HCT116 (cell line): ENCODE data around the gene GALNT7. TPM values are rescaled to one million over a fixed set of nuclear protein-coding genes. Genes with fewer than 3 reads are reported as not detected.

Experiments used
- ATAC-seq: fragments of 200-7000 bp; cut with Tn5 transposase; 2 replicates; pipeline ENCODE4 v1.9.1; 2020; ENCODE audit warnings: mild to moderate bottlenecking, moderate library complexity
- BruUV-seq: library from RNA; stranded (reverse); fragments of 400-500 nt; replicated peaks from 2 replicates; lab custom pipeline; 2021; lab: Mats Ljungman, UMichigan
- CTCF ChIA-PET: fragments of 300-600 bp; sonication (Branson Sonifier 250); formaldehyde crosslinking; loops from one replicate; lab custom pipeline; 2021; ENCODE audit warnings: antibody characterized with exemption; lab: Charles Lee
- POLR2A ChIA-PET: fragments of 300-600, 350-600 bp; sonication (Branson Sonifier 250); formaldehyde crosslinking; loops from one replicate; lab custom pipeline; 2021; ENCODE audit warnings: antibody characterized with exemption; lab: Charles Lee
- RAD21 ChIA-PET, 2 experiments: fragments of 300-600 bp; sonication (Branson Sonifier 250); formaldehyde crosslinking; loops; one replicate each; lab custom pipeline; 2023; ENCODE audit warnings: low total read pairs in 2 of 2; ENCODE audit not compliant: uncharacterized antibody in 2 of 2, unreplicated experiment in 2 of 2, low non-redundant PET in 1 of 2; lab: Charles Lee
- DNase-seq: peaks from one replicate; pipeline ENCODE4 v3.0.0-alpha.2; 2010; ENCODE audit warnings: low read depth, low spot score
- H2AFZ ChIP-seq: fragments of 200-600 bp; shearing (Covaris generic), sonication (generic); 2 replicates; pipeline ENCODE4 v1.6.1; 2017; ENCODE audit warnings: low read depth, mixed run types, mixed read lengths, antibody characterized with exemption, low read length; ENCODE audit not compliant: poor library complexity, severe bottlenecking
- H3K27ac ChIP-seq: 2 replicates; pipeline ENCODE4 v1.5.1; 2012; ENCODE audit warnings: low read depth, low read length
- H3K27me3 ChIP-seq: fragments of 200-600 bp; sonication (generic); 2 replicates; pipeline ENCODE4 v1.6.1; 2016; ENCODE audit warnings: mixed run types, low read length, mixed read lengths; ENCODE audit not compliant: insufficient read depth
- H3K36me3 ChIP-seq, 2 experiments: fragments of 200-500 bp in 1 of 2; fragments of 200-600 bp in 1 of 2; sonication (Bioruptor generic) in 1 of 2; sonication (generic) in 1 of 2; 2 replicates each; pipeline versions ENCODE4 v1.5.1 to v1.6.1; 2014 to 2016; ENCODE audit warnings: low read length in 2 of 2, inconsistent platforms in 1 of 2, mixed read lengths in 1 of 2, mixed run types in 1 of 2; ENCODE audit not compliant: insufficient read depth in 2 of 2, control insufficient read depth in 1 of 2
- H3K4me1 ChIP-seq, 2 experiments: fragments of 200-600 bp in 1 of 2; sonication (generic) in 1 of 2; 2 replicates each; pipeline versions ENCODE4 v1.5.1 to v1.6.1; 2012 to 2017; ENCODE audit warnings: low read length in 2 of 2, inconsistent platforms in 1 of 2, mild to moderate bottlenecking in 1 of 2, mixed read lengths in 1 of 2, mixed run types in 1 of 2, moderate library complexity in 1 of 2; ENCODE audit not compliant: insufficient read depth in 2 of 2, control insufficient read depth in 1 of 2
- H3K4me2 ChIP-seq: fragments of 200-600 bp; sonication (generic); 2 replicates; pipeline ENCODE4 v1.6.1; 2017; ENCODE audit warnings: mixed run types, low read length, mixed read lengths
- H3K4me3 ChIP-seq, 2 experiments: fragments of 200-600 bp in 1 of 2; sonication (generic) in 1 of 2; replicated peaks in 1 of 2; 2 replicates each; pipeline ENCODE4 v1.5.1; 2011 to 2016; ENCODE audit warnings: low read length in 2 of 2, control low read depth in 1 of 2, low read depth in 1 of 2, mild to moderate bottlenecking in 1 of 2, mixed read lengths in 1 of 2, mixed run types in 1 of 2
- H3K79me2 ChIP-seq: fragments of 200-600 bp; sonication (generic); 2 replicates; pipeline ENCODE4 v1.6.1; 2017; ENCODE audit warnings: mild to moderate bottlenecking, mixed run types, low read length, moderate library complexity, mixed read lengths; ENCODE audit not compliant: insufficient read depth
- H3K9ac ChIP-seq: fragments of 200-600 bp; sonication (generic); 2 replicates; pipeline ENCODE4 v1.6.1; 2016; ENCODE audit warnings: low read length, mixed read lengths
- H3K9me2 ChIP-seq: fragments of 200-600 bp; sonication (generic), shearing (Covaris generic); 2 replicates; pipeline ENCODE4 v1.6.1; 2017; ENCODE audit warnings: mixed run types, mild to moderate bottlenecking, moderate library complexity; ENCODE audit not compliant: insufficient read depth
- H3K9me3 ChIP-seq, 2 experiments: fragments of 200-500 bp in 1 of 2; fragments of 200-600 bp in 1 of 2; sonication (Bioruptor generic) in 1 of 2; sonication (generic) in 1 of 2; 2 replicates each; pipeline ENCODE4 v1.6.1; 2014 to 2017; ENCODE audit warnings: low read length in 2 of 2, mixed read lengths in 2 of 2, inconsistent platforms in 1 of 2, low read depth in 1 of 2, mild to moderate bottlenecking in 1 of 2, mixed run types in 1 of 2, moderate library complexity in 1 of 2; ENCODE audit not compliant: control insufficient read depth in 1 of 2, insufficient read depth in 1 of 2
- H4K20me1 ChIP-seq: fragments of 200-600 bp; sonication (generic), shearing (Covaris generic); 2 replicates; pipeline ENCODE4 v1.6.1; 2017; ENCODE audit warnings: mixed run types, mild to moderate bottlenecking, moderate library complexity; ENCODE audit not compliant: insufficient read depth
- ATF3 ChIP-seq: IDR thresholded peaks from 2 replicates; pipeline ENCODE4 v1.6.1; 2012
- CEBPB ChIP-seq: IDR thresholded peaks from 2 replicates; pipeline ENCODE4 v1.6.1; 2012; ENCODE audit warnings: low read depth
- ELF1 ChIP-seq: IDR thresholded peaks from 2 replicates; pipeline ENCODE4 v1.6.1; 2012; ENCODE audit warnings: low read depth, borderline replicate concordance
- EZH2phosphoT487 ChIP-seq: fragments of 200-600 bp; IDR thresholded peaks from 2 replicates; pipeline ENCODE4 v1.6.1; 2018; ENCODE audit warnings: antibody characterized with exemption, borderline replicate concordance
- MAX ChIP-seq: IDR thresholded peaks from 2 replicates; pipeline ENCODE4 v1.6.1; 2012
- POLR2A ChIP-seq: IDR thresholded peaks from 2 replicates; pipeline ENCODE4 v1.7.0; 2011; ENCODE audit warnings: borderline replicate concordance; ENCODE audit not compliant: insufficient read depth, insufficient read length; ENCODE audit errors: extremely low read depth
- POLR2AphosphoS5 ChIP-seq: IDR thresholded peaks from 2 replicates; pipeline ENCODE4 v1.6.1; 2011; ENCODE audit warnings: mild to moderate bottlenecking, low read depth, low read length, moderate library complexity
- REST ChIP-seq: IDR thresholded peaks from 2 replicates; pipeline ENCODE4 v1.6.1; 2012; ENCODE audit warnings: low read depth
- SIN3A ChIP-seq: IDR thresholded peaks from 2 replicates; pipeline ENCODE4 v1.6.1; 2012; ENCODE audit warnings: low read depth
- SRF ChIP-seq: IDR thresholded peaks from 2 replicates; pipeline ENCODE4 v1.6.1; 2012; ENCODE audit warnings: low read depth
- TCF7L2 ChIP-seq: IDR thresholded peaks from 2 replicates; pipeline ENCODE4 v1.7.0; 2011; ENCODE audit warnings: borderline replicate concordance, inconsistent platforms; ENCODE audit not compliant: insufficient read depth, insufficient read length; ENCODE audit errors: extremely low read depth
- ZFX ChIP-seq: fragments of 450-650 bp; IDR thresholded peaks from 2 replicates; pipeline ENCODE4 v1.6.1; 2017
- ZNF274 ChIP-seq: fragments of 200-500 bp; sonication (Bioruptor generic); IDR thresholded peaks from 2 replicates; pipeline ENCODE4 v1.6.1; 2014; ENCODE audit warnings: mild to moderate bottlenecking, low read depth, low read length, inconsistent platforms
- intact Hi-C: fragments of 100-400 bp; cut with micrococcal nuclease; formaldehyde crosslinking; loops from 2 replicates; pipeline ENCODE4 v1.10.0; 2022
- total RNA-seq: library from RNA; stranded (reverse); gene quantifications from one replicate; pipeline ENCODE4 v1.2.1, GENCODE V29; 2021; ENCODE audit not compliant: unreplicated experiment
- TF ChIP-seq, protein P1 (sequence below): IDR thresholded peaks from 2 replicates; pipeline ENCODE4 v1.6.1; 2011; ENCODE audit warnings: mild to moderate bottlenecking, low read length, moderate library complexity; ENCODE audit not compliant: insufficient replicate concordance; ENCODE audit errors: extremely low read depth

GALNT7 gene
- total RNA-seq, 1 experiment from 2014 or later = 21.3 TPM

- no peak for TF ChIP-seq MAX
- TF ChIP-seq, protein P1, sequence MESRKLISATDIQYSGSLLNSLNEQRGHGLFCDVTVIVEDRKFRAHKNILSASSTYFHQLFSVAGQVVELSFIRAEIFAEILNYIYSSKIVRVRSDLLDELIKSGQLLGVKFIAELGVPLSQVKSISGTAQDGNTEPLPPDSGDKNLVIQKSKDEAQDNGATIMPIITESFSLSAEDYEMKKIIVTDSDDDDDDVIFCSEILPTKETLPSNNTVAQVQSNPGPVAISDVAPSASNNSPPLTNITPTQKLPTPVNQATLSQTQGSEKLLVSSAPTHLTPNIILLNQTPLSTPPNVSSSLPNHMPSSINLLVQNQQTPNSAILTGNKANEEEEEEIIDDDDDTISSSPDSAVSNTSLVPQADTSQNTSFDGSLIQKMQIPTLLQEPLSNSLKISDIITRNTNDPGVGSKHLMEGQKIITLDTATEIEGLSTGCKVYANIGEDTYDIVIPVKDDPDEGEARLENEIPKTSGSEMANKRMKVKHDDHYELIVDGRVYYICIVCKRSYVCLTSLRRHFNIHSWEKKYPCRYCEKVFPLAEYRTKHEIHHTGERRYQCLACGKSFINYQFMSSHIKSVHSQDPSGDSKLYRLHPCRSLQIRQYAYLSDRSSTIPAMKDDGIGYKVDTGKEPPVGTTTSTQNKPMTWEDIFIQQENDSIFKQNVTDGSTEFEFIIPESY = no peak
- TF ChIP-seq EZH2phosphoT487 = no peak
- TF ChIP-seq SIN3A = no peak
- TF ChIP-seq CEBPB = no peak
- H4K20me1 ChIP-seq = no peaks in the 10 kb centered on the region; the same call in 1 of the 2 replicates
- no peaks in the 10 kb centered on the region for H3K36me3 ChIP-seq
- ChIA-PET POLR2A (no interaction called here), RAD21 (no interaction called here), CTCF (interaction anchor here (3.3 kb wide), 1 partner anchor 20 kb away, joined by 10 read pairs; no protein-coding TSS in a partner anchor)
- ATAC-seq = no peak
- no peaks in the 10 kb centered on the region for H3K27me3 ChIP-seq
- no peak overlapping the region for H3K4me2 ChIP-seq
- no peak overlapping the region for H3K9ac ChIP-seq
- intact Hi-C loops = no loop called here
- no peak overlapping the region for H3K27ac ChIP-seq
- peaks cover 7 to 14% of the 10 kb centered on the region in 2 experiments; a peak in 2 of 4 replicates for H3K9me3 ChIP-seq
- H2AFZ ChIP-seq = no peak overlapping the region
- no peaks in the 10 kb centered on the region for H3K4me1 ChIP-seq
- no TSS peak for BruUV-seq
- DNase-seq = no peak
- H3K79me2 ChIP-seq = no peaks in the 10 kb centered on the region; the same call in 1 of the 2 replicates
- no peak overlapping the region for H3K4me3 ChIP-seq
- no peaks in the 10 kb centered on the region for H3K9me2 ChIP-seq
Observed at GRCh38 chr4:173282256-173282562, 113.6 kb downstream of the GALNT7 start.

GRCh38 chr4:173282626-173283025, 114.0 kb downstream of the GALNT7 start:
- Histone ChIP-seq H2AFZ (no peak overlapping the region), H3K4me2 (no peak overlapping the region), H3K79me2 (no peaks in the 10 kb centered on the region; the same call in 1 of the 2 replicates), H3K27ac (no peak overlapping the region), H4K20me1 (no peaks in the 10 kb centered on the region; the same call in 1 of the 2 replicates), H3K4me3 (no peak overlapping the region), H3K27me3 (no peaks in the 10 kb centered on the region), H3K9ac (no peak overlapping the region), H3K9me3 (peaks cover 11 to 14% of the 10 kb centered on the region in 2 experiments; a peak in 2 of 4 replicates), H3K9me2 (no peaks in the 10 kb centered on the region), H3K36me3 (no peaks in the 10 kb centered on the region), H3K4me1 (no peaks in the 10 kb centered on the region)
- DNase-seq (no peak), ATAC-seq (no peak)
- intact Hi-C loops = no loop called here
- no TSS peak for BruUV-seq
- RAD21 ChIA-PET = no interaction called here
- POLR2A ChIA-PET = no interaction called here
- CTCF ChIA-PET = interaction anchor here (3.3 kb wide), 1 partner anchor 19 kb away, joined by 10 read pairs; no protein-coding TSS in a partner anchor
- no peak for TF ChIP-seq ELF1
- no peak for TF ChIP-seq MAX
- TF ChIP-seq SRF = no peak
- TF ChIP-seq TCF7L2 = no peak
- TF ChIP-seq ATF3 = no peak
- TF ChIP-seq REST = no peak
- no peak for TF ChIP-seq CEBPB
- no peak for TF ChIP-seq POLR2A
- no peak for TF ChIP-seq POLR2AphosphoS5
- TF ChIP-seq ZFX = no peak
- no peak for TF ChIP-seq ZNF274
- TF ChIP-seq EZH2phosphoT487 = no peak
